GM19467 (cell line): ENCODE results near the gene WFIKKN2.

Source experiments
- ATAC-seq: cut with Tn5 transposase; IDR thresholded peaks from one replicate; pipeline ENCODE4 v1.9.1; 2021; ENCODE audit warnings: mild to moderate bottlenecking, moderate library complexity; ENCODE audit not compliant: unreplicated experiment

WFIKKN2 gene

DNA sequence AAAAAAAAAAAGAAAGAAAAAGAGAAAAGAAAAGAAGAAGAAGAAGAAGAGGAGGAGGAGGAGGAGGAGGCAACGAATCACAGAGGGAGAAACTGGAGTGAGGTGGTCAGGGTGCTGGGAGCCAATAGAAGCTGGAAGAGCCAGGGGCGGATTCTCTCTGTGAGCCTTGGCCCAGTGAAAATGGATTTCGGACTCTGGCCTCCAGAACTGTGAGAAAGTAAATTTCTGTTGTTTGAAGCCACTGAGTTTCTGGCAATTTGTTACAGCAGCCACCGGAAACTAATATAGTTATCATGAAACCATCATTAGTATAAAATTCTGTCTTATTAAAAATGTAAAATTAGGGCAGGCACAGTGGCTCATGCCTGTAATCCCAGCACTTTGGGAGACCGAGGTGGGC is 27.7 kb upstream of the WFIKKN2 start:
- no peak for ATAC-seq

- no peak for ATAC-seq
These were observed 27.0 kb upstream of the WFIKKN2 start for GRCh38 chr17:50808413-50808812.

- ATAC-seq: no peak
These were observed 26.5 kb upstream of the WFIKKN2 start for GRCh38 chr17:50808888-50809287.

DNA sequence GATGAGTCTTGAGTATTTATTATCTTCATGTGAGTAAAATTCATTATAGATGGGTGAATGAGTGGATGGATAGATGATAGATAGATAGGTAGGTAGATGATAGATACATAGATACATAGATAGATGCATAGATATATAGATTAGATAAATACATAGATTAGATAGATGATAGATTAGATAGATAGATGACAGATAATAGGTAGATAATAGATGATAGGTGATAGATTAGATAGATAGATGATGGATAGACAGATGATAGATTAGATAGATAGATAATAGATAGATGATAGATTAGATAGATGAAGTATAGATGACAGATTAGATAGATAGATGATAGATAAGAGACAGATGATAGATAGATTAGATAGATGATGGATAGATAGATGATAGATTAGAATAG is 21.8 kb upstream of the WFIKKN2 start:
- ATAC-seq: no peak

DNA sequence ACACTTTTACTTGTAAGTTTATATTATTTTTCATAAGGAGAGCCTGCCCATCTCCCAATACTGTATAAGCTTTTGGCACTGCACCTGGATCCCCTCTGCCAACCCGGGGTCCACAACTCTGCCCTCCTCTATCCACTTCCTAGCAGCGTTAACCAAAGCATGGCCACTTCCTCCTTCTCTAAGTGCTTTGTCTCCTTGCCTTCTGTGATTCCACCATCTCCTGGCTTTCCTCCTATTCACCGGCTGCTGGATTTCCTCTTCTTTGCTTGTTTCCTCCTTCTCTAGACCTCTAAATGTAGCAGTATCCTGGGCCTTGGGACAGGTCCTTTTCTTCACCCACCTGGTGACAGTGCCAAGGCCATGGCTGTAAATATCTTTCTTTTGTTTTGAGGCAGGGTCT is 20.0 kb upstream of the WFIKKN2 start:
- no peak for ATAC-seq

- ATAC-seq: no peak
These were observed 19.1 kb upstream of the WFIKKN2 start for GRCh38 chr17:50816271-50816670.

DNA sequence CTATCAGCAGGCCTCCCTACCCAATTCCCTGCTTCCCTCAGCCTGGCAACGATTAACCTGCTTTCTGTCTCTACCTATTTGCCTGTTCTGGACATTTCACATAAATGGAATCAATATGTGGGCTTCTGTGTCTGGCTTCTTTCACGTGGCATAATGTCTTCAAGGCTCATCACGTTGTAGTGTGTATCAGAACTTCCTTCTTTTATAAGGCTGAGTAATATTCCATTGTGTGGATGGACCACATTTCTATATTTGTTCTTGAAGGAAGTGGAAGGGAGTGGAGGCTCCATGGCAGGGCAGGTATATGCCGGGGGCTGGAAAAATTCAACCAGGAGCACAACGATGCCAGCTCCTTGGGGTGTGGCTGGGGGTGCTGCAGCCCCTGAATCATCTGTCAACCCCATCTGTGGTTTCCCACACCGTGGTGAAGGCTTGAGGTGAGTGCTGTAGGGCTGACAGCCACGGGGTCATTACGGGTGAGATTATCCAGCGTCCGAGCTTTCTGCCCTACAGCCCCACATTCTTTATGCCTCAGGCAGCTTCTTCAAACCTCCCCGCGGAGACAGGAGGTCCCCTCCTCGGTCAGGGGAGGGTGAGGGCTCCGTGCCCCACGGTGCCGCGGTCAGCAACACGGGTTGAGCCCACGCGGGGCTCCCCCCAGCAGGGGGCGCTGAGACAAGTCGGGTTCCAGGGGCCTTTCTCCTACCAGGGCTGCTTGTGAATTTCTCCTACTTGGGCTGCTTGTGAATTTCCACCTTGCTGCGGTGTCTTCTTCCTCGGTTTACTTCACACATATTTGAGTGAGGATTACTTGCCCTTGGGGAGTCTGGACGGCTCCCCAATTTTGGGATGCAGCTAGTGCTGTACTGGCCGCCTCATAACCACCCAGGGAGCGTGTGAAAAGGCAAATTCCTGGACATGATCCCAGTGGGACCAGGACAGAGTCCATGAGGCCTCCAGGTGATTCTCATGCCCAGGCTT is 18.3 kb upstream of the WFIKKN2 start:
- ATAC-seq: no peak

GRCh38 chr17:50817838-50818237 is 17.5 kb upstream of the WFIKKN2 start:
- ATAC-seq: no peak

DNA sequence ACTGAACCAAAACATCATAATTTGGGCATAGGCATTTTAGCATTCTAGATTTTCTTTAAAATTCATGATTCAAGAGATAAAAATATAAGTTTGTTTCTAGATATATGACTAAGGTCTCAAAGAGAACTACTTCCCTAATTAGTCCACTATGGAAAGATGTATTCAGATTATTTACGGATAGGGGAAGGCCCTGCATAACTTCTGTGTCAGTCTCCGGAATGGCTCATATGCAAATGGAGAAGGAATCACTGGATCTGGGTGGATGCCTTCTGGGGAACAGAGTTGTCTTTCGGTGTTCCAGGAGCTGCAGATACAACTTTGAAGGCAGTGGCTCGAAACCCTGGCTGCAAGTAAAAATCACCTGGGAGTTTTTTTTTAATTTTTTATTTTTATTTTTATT is 17.1 kb upstream of the WFIKKN2 start:
- no peak for ATAC-seq

DNA sequence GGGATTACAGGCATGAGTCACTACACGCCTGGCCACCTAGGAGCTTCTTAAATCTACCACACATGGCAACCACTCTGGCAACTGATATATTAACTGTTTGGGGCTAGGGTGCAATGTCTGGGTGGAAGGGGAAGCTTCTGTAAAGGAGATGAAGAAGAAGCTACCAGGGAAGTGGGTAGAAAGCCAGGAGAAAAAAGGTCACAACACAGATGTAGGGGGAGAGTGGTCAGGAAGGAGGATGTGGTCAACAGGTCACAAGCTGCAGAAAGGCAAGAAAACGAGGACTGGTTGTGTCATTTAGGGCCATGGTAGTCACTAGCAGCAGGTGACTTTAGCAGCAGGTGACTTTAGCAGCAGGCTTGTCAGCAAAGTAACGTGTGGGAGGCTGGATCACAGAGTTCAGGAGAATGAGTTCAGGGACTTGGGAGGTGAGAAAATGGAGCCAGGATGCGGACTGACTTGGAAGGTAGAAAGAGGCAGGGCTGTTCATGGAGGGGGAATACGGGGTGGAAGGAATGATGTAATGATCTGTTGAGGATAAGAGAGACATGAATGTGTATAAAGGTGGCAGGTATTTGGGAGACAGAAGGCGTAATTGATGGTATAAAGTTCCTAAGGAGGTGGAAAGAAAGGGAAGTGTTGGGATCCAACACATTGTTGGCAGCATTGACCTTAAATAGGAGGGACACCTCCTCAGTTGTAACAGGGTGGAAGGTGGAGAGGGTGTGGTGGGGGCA is 16.3 kb upstream of the WFIKKN2 start:
- no peak for ATAC-seq

DNA sequence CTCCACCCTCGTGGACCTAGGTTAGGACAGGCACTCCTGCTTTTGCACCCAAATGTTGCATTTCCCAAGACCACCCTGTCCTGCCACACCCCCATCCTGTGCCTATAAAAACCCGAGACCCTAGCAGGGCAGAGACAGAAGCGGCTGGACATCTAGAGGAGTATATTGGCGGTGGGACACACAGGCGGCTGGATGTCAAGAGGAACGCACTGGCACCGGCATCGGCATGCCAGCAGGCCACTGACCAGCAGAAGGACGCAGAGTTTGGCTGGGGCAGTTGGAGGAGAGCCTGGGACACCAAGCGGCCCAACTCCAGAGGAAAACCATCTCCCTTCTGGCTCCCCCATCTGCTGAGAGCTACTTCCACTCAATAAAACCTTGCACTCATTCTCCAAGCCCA is 14.7 kb upstream of the WFIKKN2 start:
- no peak for ATAC-seq

GRCh38 chr17:50822550-50822949 is 12.8 kb upstream of the WFIKKN2 start:
- no peak for ATAC-seq

- no peak for ATAC-seq
These were observed 11.0 kb upstream of the WFIKKN2 start for GRCh38 chr17:50824429-50824828.

GRCh38 chr17:50825188-50825587 is 10.2 kb upstream of the WFIKKN2 start:
- ATAC-seq: no peak

GRCh38 chr17:50828508-50829170 is 6.7 kb upstream of the WFIKKN2 start:
- ATAC-seq: no peak

GRCh38 chr17:50829332-50829731 is 6.1 kb upstream of the WFIKKN2 start:
- no peak for ATAC-seq

DNA sequence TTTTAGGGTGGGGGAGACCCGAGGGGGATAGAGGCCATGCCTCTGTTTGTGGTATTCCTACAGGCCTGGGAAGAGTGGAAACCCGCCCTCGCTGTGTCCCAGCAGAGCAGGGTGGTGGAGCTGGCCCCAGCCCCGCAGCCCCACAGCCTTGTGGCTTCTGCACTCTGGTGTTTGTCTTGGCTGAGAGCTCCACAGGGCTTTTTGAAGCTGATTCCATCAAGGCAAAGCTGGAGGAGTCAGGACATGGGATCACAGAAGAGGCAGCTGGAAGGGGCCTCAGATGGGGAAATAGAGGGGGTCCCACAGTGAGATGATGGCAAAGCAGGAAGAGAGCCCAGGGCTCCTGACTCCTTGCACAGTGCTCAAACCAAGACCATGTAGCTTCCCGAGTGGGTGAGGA is 5.0 kb upstream of the WFIKKN2 start:
- ATAC-seq: no peak

- no peak for ATAC-seq
These were observed 4.4 kb upstream of the WFIKKN2 start for GRCh38 chr17:50830994-50831393.

GRCh38 chr17:50831471-50831928 is 3.9 kb upstream of the WFIKKN2 start:
- no peak for ATAC-seq

DNA sequence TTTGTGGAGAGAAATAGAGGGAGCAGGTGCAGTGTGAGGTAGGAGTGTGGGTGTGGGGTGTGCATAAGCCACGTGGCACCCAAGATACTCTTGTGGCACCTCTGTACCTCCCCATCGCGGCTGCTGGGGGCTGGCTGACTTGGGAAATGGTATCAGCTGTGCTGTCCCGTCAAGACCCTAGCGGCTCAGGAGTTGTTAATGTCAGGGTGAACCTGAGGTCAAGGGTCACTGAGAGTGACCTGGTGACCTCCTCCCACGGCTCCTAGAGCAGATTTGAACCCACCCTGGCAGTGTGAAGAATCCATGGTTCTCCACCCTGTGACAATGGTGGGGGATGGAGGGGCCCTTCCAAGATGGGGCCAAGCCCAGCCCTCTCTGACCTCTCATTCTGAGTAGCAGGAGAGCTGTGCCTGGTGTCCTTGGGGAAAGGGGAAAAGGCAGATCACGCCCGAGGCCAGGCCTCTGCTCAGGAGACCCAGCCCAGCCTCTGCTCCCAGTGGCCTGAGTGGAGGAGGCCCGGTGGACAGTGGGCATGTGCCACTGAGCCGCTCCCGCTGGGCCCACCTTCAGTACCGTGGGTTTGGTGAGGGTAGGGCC is 3.0 kb upstream of the WFIKKN2 start:
- no peak for ATAC-seq

GRCh38 chr17:50832864-50833381 is 2.5 kb upstream of the WFIKKN2 start:
- no peak for ATAC-seq
